Measurements from ENCODE around the gene ARSG. TPM values are rescaled to one million over a fixed set of nuclear protein-coding genes. Genes with fewer than 3 reads are reported as not detected.

ARSG gene
- total and polyA plus RNA-seq, 2 of the 13 experiments (the other 11 are each of a cell fraction or from before 2014, with no cell fraction given) = 3.7 to 15.2 TPM

GRCh38 chr17:68291836-68292688, 767 bp downstream of the ARSG start (continued):
- TF ChIP-seq RERE (CRISPR knock-in tag; IDR thresholded peaks at IDR 0.05; ENCODE audit: low read depth) = peak; percentile 11; the same call in 1 of the 2 replicates
- 0 out of 4 replicates have a peak, but pooled peaks of 1 of the 2 experiments have one; percentile 4 for TF ChIP-seq EP300 (IDR thresholded peaks at IDR 0.05; ENCODE audit: low read depth in 2 of 2, low read length in 2 of 2)
- no peak; the same call in 1 of the 2 replicates for TF ChIP-seq EP300 (CRISPR knock-in tag; IDR thresholded peaks at IDR 0.05; ENCODE audit: borderline replicate concordance)
- TF ChIP-seq ZNF576 (CRISPR knock-in tag; IDR thresholded peaks at IDR 0.05) = no peak
- TF ChIP-seq NCOA5 (CRISPR knock-in tag; IDR thresholded peaks at IDR 0.05) = no peak
- peak in 1 of 2 experiments; percentile 34; a peak in 3 of 4 replicates for TF ChIP-seq POLR2A (IDR thresholded peaks at IDR 0.05; ENCODE audit: insufficient read depth in 1 of 2, low read depth in 2 of 2, low read length in 2 of 2)
- TF ChIP-seq SALL1 (CRISPR knock-in tag; IDR thresholded peaks at IDR 0.05) = peak; percentile 45
- TF ChIP-seq ZC3H13 (CRISPR knock-in tag; IDR thresholded peaks at IDR 0.05) = peak; percentile 82
- TF ChIP-seq GATA4 (IDR thresholded peaks at IDR 0.05; ENCODE audit: borderline replicate concordance, low read depth) = no peak
- peak; percentile 53; the same call in 1 of the 2 replicates for TF ChIP-seq ZNF788 (CRISPR knock-in tag; IDR thresholded peaks at IDR 0.05; ENCODE audit: borderline replicate concordance)
- TF ChIP-seq ZNF768 (CRISPR knock-in tag; IDR thresholded peaks at IDR 0.05) = peak; percentile 70; the same call in 1 of the 2 replicates
- peak; percentile 78 for TF ChIP-seq MXD1 (CRISPR knock-in tag; IDR thresholded peaks at IDR 0.05)
- TF ChIP-seq RNF2 (conservative IDR thresholded peaks at IDR 0.05; ENCODE audit: low read depth) = peak; percentile 34; the same call in 1 of the 2 replicates
- TF ChIP-seq GTF3A (CRISPR knock-in tag; conservative IDR thresholded peaks at IDR 0.05) = peak; percentile 87; the same call in 1 of the 2 replicates
- peak; percentile 48; the same call in 1 of the 2 replicates for TF ChIP-seq POGK (CRISPR knock-in tag; conservative IDR thresholded peaks at IDR 0.05)
- TF ChIP-seq MBNL3 (CRISPR knock-in tag; conservative IDR thresholded peaks at IDR 0.05) = no peak
- TF ChIP-seq DMTF1 (CRISPR knock-in tag; IDR thresholded peaks at IDR 0.05) = peak; percentile 74
- no peak for TF ChIP-seq ZBTB7B (CRISPR knock-in tag; IDR thresholded peaks at IDR 0.05)
